H9 (cell line): ENCODE results near the gene TNNT1. TPM values are rescaled to one million over a fixed set of nuclear protein-coding genes. Genes with fewer than 3 reads are reported as not detected.

ENCODE experiments used
- DNase-seq: peaks from one replicate; pipeline ENCODE4 v3.0.0-alpha.2; 2017
- H2AFZ ChIP-seq: one replicate; pipeline ENCODE4 v1.6.1; 2013; ENCODE audit warnings: mild to moderate bottlenecking, low read length, control low read depth, moderate library complexity
- H2AK5ac ChIP-seq: 2 replicates; pipeline ENCODE4 v1.6.1; 2013; ENCODE audit warnings: low read length, control low read depth, mixed read lengths; ENCODE audit not compliant: insufficient read length
- H2BK120ac ChIP-seq: one replicate; pipeline ENCODE4 v1.6.1; 2013; ENCODE audit warnings: low read depth, mild to moderate bottlenecking, low read length, control low read depth, inconsistent platforms; ENCODE audit not compliant: poor library complexity, severe bottlenecking
- H2BK12ac ChIP-seq: 2 replicates; pipeline ENCODE4 v1.6.1; 2013; ENCODE audit warnings: low read length, control low read depth, mixed read lengths, low read depth; ENCODE audit not compliant: insufficient read length
- H2BK15ac ChIP-seq: 2 replicates; pipeline ENCODE4 v1.6.1; 2013; ENCODE audit warnings: low read depth, low read length, control low read depth
- H2BK20ac ChIP-seq: one replicate; pipeline ENCODE4 v1.6.1; 2013; ENCODE audit warnings: low read depth, mild to moderate bottlenecking, low read length, control low read depth, inconsistent platforms; ENCODE audit not compliant: poor library complexity, severe bottlenecking
- H2BK5ac ChIP-seq: 2 replicates; pipeline ENCODE4 v1.6.1; 2013; ENCODE audit warnings: low read length, control low read depth, mixed read lengths; ENCODE audit not compliant: insufficient read length
- H3K14ac ChIP-seq: 2 replicates; pipeline ENCODE4 v1.6.1; 2013; ENCODE audit warnings: low read length, control low read depth; ENCODE audit not compliant: insufficient read depth
- H3K18ac ChIP-seq: 2 replicates; pipeline ENCODE4 v1.6.1; 2013; ENCODE audit warnings: low read depth, mild to moderate bottlenecking, mixed read lengths, low read length, control low read depth; ENCODE audit not compliant: insufficient read length
- H3K23ac ChIP-seq: 2 replicates; pipeline ENCODE4 v1.6.1; 2013; ENCODE audit warnings: low read length, control low read depth, mixed read lengths, low read depth; ENCODE audit not compliant: insufficient read length
- H3K23me2 ChIP-seq: 2 replicates; pipeline ENCODE4 v1.6.1; 2013; ENCODE audit warnings: low read depth, mild to moderate bottlenecking, mixed read lengths, low read length, control low read depth; ENCODE audit not compliant: insufficient read length, poor library complexity, severe bottlenecking
- H3K27ac ChIP-seq: 2 replicates; pipeline ENCODE4 v1.5.1; 2013; ENCODE audit warnings: low read length, control low read depth, mixed read lengths, low read depth; ENCODE audit not compliant: insufficient read length
- H3K27me3 ChIP-seq: 2 replicates; pipeline ENCODE4 v1.6.1; 2013; ENCODE audit warnings: low read length, control low read depth, inconsistent platforms; ENCODE audit not compliant: insufficient read depth
- H3K4ac ChIP-seq: 2 replicates; pipeline ENCODE4 v1.6.1; 2013; ENCODE audit warnings: low read depth, mild to moderate bottlenecking, control low read depth, inconsistent platforms, low read length, moderate library complexity
- H3K4me1 ChIP-seq: 2 replicates; pipeline ENCODE4 v1.6.1; 2013; ENCODE audit warnings: low read length, control low read depth, inconsistent platforms; ENCODE audit not compliant: insufficient read depth
- H3K4me2 ChIP-seq: 2 replicates; pipeline ENCODE4 v1.6.1; 2013; ENCODE audit warnings: low read length, control low read depth, mixed read lengths; ENCODE audit not compliant: insufficient read length, insufficient read depth
- H3K56ac ChIP-seq: 2 replicates; pipeline ENCODE4 v1.6.1; 2013; ENCODE audit warnings: low read depth, mild to moderate bottlenecking, mixed read lengths, low read length, control low read depth; ENCODE audit not compliant: insufficient read length
- H3K79me1 ChIP-seq: 2 replicates; pipeline ENCODE4 v1.6.1; 2013; ENCODE audit warnings: low read depth, mild to moderate bottlenecking, moderate library complexity, low read length, control low read depth, inconsistent platforms; ENCODE audit not compliant: insufficient read depth, poor library complexity, severe bottlenecking
- H3K79me2 ChIP-seq: 2 replicates; pipeline ENCODE4 v1.6.1; 2013; ENCODE audit warnings: low read length, control low read depth, inconsistent platforms; ENCODE audit not compliant: insufficient read depth
- H3K9ac ChIP-seq: 2 replicates; pipeline ENCODE4 v1.6.1; 2013; ENCODE audit warnings: low read length, control low read depth, mixed read lengths; ENCODE audit not compliant: insufficient read length; ENCODE audit errors: extremely low read depth
- H3K9me3 ChIP-seq: one replicate; pipeline ENCODE4 v1.6.1; 2013; ENCODE audit warnings: low read depth, low read length, inconsistent platforms; ENCODE audit not compliant: control insufficient read depth
- H3T11ph ChIP-seq: one replicate; pipeline ENCODE4 v1.6.1; 2013; ENCODE audit warnings: mild to moderate bottlenecking, low read length, control low read depth, inconsistent platforms
- H4K20me1 ChIP-seq: one replicate; pipeline ENCODE4 v1.6.1; 2013; ENCODE audit not compliant: control insufficient read depth, insufficient read length, insufficient read depth
- H4K5ac ChIP-seq: 2 replicates; pipeline ENCODE4 v1.6.1; 2013; ENCODE audit warnings: low read depth, mild to moderate bottlenecking, mixed read lengths, low read length, control low read depth; ENCODE audit not compliant: insufficient read length
- H4K8ac ChIP-seq: replicated peaks from 2 replicates; pipeline ENCODE4 v1.6.1; 2013; ENCODE audit warnings: low read length, control low read depth, mixed read lengths, low read depth; ENCODE audit not compliant: insufficient read length
- H4K91ac ChIP-seq: 2 replicates; pipeline ENCODE4 v1.6.1; 2013; ENCODE audit warnings: low read depth, mild to moderate bottlenecking, moderate library complexity, mixed read lengths, low read length, control low read depth; ENCODE audit not compliant: insufficient read length
- H3K27ac Mint-ChIP-seq, 3 experiments: 2 replicates in 2 of 3; 3 replicates in 1 of 3; pipeline ENCODE4 v1.8.0; 2020 to 2021; ENCODE audit warnings: mixed read lengths in 3 of 3, mild to moderate bottlenecking in 1 of 3, moderate library complexity in 1 of 3
- H3K27me3 Mint-ChIP-seq: 2 replicates; pipeline ENCODE4 v1.8.0; 2021; ENCODE audit warnings: low read depth, mild to moderate bottlenecking, moderate library complexity, mixed read lengths
- H3K36me3 Mint-ChIP-seq, 3 experiments: 2 replicates in 2 of 3; 3 replicates in 1 of 3; pipeline ENCODE4 v1.8.0; 2020 to 2021; ENCODE audit warnings: low read depth in 3 of 3, mixed read lengths in 3 of 3; ENCODE audit not compliant: insufficient read depth in 1 of 3
- H3K4me1 Mint-ChIP-seq, 2 experiments: 2 replicates each; pipeline ENCODE4 v1.8.0; 2020; ENCODE audit warnings: mixed read lengths in 2 of 2
- H3K4me3 Mint-ChIP-seq, 2 experiments: 2 replicates in 1 of 2; 3 replicates in 1 of 2; pipeline ENCODE4 v1.8.0; 2020 to 2021; ENCODE audit warnings: mild to moderate bottlenecking in 2 of 2, mixed read lengths in 2 of 2, moderate library complexity in 1 of 2
- H3K9me3 Mint-ChIP-seq, 2 experiments: 2 replicates in 1 of 2; 3 replicates in 1 of 2; pipeline ENCODE4 v1.8.0; 2020; ENCODE audit warnings: mild to moderate bottlenecking in 2 of 2, mixed read lengths in 2 of 2, moderate library complexity in 1 of 2
- WGBS: extraction: QIAGEN DNeasy Blood & Tissue Kit; methylation state at CpG from one replicate; pipeline ENCODE4 v1.1.7; 2013; ENCODE audit warnings: missing lambda C conversion rate, low lambda C conversion rate, mixed read lengths; ENCODE audit not compliant: insufficient read length; ENCODE audit errors: extremely low coverage; 5-methylcytosine and 5-hydroxymethylcytosine counted together
- total RNA-seq: library from RNA; stranded (reverse); gene quantifications from 2 replicates; pipeline ENCODE4 v1.2.1, GENCODE V29; 2021
- TF ChIP-seq, protein P1 (sequence below): fragments of 200-600 bp; sonication (generic); conservative IDR thresholded peaks from 3 replicates; pipeline ENCODE4 v1.8.0; 2021; ENCODE audit warnings: antibody characterized with exemption, mild to moderate bottlenecking

TNNT1 gene
- total RNA-seq, 1 experiment from 2014 or later = 127 TPM

DNA sequence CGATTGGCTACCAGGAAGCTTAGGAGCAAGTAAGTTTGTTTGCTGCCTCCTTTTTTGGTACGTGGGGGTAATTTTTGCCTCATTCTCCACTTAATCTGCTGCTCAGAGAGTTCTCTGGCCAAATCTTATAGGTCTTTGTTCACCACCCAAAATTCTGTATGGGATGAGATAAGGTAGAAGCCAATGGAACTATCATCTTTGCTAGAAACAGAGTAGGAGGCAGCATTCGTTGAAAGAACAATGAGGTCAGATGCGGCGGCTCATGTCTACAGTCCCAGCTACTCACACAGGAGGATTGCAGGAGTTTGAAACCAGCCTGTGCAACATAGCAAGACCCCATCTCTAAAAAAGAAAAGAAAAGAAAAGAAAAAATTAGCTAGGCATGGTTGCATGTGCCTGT lies 22.4 kb upstream of the TNNT1 start:
- Histone ChIP-seq H3K9ac (no peak overlapping the region), H3K27ac (no peak overlapping the region), H4K5ac (no peak overlapping the region), H3K4me1 (peaks cover 2% of the 10 kb centered on the region; the same call in 1 of the 2 replicates), H2BK20ac (no peak overlapping the region), H3K23ac (no peak overlapping the region), H2BK15ac (no peak overlapping the region), H3K79me1 (no peaks in the 10 kb centered on the region), H2BK120ac (no peak overlapping the region), H3K4me2 (no peak overlapping the region), H3T11ph (no peak overlapping the region), H2BK5ac (no peak overlapping the region), H4K8ac (no peak overlapping the region), H3K23me2 (peaks cover 27% of the 10 kb centered on the region), H2AFZ (no peak overlapping the region), H3K56ac (no peak overlapping the region), H3K27me3 (no peaks in the 10 kb centered on the region; the same call in 1 of the 2 replicates), H4K20me1 (no peaks in the 10 kb centered on the region), H3K9me3 (no peaks in the 10 kb centered on the region), H2BK12ac (no peak overlapping the region), H3K4ac (no peak overlapping the region), H3K18ac (no peak overlapping the region), H2AK5ac (no peak overlapping the region), H4K91ac (no peak overlapping the region), H3K79me2 (no peaks in the 10 kb centered on the region), H3K14ac (no peak overlapping the region)
- Mint-ChIP-seq H3K9me3 (peaks cover 0 to 8% of the 10 kb centered on the region in 2 experiments; a peak in 3 of 5 replicates), H3K4me3 (peak overlapping the region in 1 of 2 experiments; percentile 54; a peak in 2 of 5 replicates), H3K27me3 (peaks cover 71% of the 10 kb centered on the region), H3K4me1 (peaks cover 29 to 41% of the 10 kb centered on the region in 2 experiments), H3K27ac (no peak overlapping the region), H3K36me3 (no peaks in the 10 kb centered on the region)
- WGBS = no CpG with 5 or more reads among the region's 5 CpGs
- no peak for DNase-seq
- TF ChIP-seq, protein P1, sequence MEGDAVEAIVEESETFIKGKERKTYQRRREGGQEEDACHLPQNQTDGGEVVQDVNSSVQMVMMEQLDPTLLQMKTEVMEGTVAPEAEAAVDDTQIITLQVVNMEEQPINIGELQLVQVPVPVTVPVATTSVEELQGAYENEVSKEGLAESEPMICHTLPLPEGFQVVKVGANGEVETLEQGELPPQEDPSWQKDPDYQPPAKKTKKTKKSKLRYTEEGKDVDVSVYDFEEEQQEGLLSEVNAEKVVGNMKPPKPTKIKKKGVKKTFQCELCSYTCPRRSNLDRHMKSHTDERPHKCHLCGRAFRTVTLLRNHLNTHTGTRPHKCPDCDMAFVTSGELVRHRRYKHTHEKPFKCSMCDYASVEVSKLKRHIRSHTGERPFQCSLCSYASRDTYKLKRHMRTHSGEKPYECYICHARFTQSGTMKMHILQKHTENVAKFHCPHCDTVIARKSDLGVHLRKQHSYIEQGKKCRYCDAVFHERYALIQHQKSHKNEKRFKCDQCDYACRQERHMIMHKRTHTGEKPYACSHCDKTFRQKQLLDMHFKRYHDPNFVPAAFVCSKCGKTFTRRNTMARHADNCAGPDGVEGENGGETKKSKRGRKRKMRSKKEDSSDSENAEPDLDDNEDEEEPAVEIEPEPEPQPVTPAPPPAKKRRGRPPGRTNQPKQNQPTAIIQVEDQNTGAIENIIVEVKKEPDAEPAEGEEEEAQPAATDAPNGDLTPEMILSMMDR = no peak
